ENCODE results near the gene TRRAP. TPM values are rescaled to one million over a fixed set of nuclear protein-coding genes. Genes with fewer than 3 reads are reported as not detected.
"Not testable (repeated sequence)": the region's sequence is repeated elsewhere in the genome, so short reads cannot be mapped to it uniquely, and the experiment has no call there.

TRRAP gene
- total RNA-seq, 1 donor: 25.4 TPM

DNA sequence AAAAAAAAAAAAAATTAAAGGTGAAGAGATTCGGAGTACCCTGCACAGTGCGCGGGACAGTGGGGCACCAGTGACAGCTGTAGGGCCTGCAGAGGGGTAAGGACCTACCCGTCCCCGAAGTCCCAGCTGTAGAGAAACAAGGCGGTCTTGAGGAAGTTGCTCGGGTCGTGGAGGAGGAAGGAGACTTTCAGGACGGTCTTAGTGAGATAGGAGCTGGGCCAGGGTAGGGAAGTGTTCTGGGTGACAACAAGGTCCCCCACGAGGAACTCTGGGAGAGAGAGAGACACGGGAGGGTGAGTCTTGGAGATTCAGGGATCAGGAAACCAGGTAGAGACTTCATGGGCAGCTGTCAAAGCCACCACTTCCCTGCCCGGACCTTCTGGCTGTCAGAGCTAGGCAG is 18.3 kb upstream of the TRRAP start:
- H3K27me3 ChIP-seq (ENCODE audit: insufficient read depth, low read length): no peaks in the 10 kb centered on the region
- H3K4me3 ChIP-seq (ENCODE audit: low read length): no peak overlapping the region
- H3K9me3 ChIP-seq (ENCODE audit: low read depth, low read length): no peaks in the 10 kb centered on the region
- no peaks in the 10 kb centered on the region for H3K4me1 ChIP-seq (ENCODE audit: insufficient read depth, low read length)

DNA sequence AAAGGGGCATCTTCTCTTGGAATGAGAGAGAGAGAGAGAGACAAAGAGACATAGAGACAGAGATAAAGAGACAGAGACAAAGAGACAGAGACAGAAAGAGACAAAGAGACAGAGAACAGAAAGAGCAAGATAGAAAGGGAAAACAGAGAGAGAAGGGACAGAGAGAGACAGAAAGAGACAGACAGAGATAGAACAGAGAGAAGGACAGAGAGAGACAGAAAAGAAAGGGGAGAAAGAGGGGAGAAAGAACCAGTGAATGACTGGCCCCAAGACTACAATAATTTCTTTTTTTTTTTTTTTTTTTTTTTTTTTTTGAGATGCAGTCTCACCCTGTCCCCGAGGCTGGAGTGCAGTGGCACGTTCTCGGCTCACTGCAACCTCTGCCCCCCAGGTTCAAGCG is 16.1 kb upstream of the TRRAP start:
- H3K27me3 ChIP-seq (ENCODE audit: insufficient read depth, low read length): no peaks in the 10 kb centered on the region
- H3K4me3 ChIP-seq (ENCODE audit: low read length): no peak overlapping the region
- no peaks in the 10 kb centered on the region for H3K9me3 ChIP-seq (ENCODE audit: low read depth, low read length)
- H3K4me1 ChIP-seq (ENCODE audit: insufficient read depth, low read length): no peaks in the 10 kb centered on the region

DNA sequence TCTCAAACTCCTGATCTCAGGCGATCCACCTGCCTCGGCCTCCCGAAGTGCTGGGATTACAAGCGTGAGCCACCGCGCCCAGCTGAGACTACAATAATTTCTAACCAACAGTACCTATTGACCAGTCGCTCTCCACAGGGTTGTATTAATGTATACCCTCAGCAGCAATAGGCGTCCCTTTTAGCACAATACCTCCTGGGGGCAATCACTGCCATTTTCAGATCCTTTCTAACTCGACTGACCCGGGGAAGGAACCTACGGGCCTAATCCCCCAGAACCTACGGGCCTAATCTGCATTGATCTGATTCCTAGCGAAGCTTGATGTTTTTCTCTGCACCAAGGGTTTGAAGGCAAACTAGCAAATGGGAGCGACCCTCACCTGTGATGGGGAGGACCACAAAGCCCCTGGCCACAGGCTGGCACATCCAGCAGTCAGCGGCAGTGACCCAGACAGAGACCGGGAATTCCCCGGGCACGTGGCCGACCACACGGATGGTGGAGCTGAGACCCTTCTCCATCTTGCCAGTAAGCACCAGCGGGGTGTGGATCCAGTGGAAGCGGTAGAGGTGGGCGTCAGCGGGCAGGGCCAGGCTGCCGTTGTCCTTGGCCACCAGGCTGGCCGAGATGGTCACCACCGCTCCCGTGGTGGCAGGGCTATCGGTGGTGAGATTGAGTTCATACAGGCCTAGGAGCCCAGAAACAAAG is 15.5 kb upstream of the TRRAP start:
- Histone ChIP-seq H3K27me3 (ENCODE audit: insufficient read depth, low read length) (no peaks in the 10 kb centered on the region), H3K4me1 (ENCODE audit: insufficient read depth, low read length) (no peaks in the 10 kb centered on the region), H3K9me3 (ENCODE audit: low read depth, low read length) (no peaks in the 10 kb centered on the region), H3K4me3 (ENCODE audit: low read length) (no peak overlapping the region)

DNA sequence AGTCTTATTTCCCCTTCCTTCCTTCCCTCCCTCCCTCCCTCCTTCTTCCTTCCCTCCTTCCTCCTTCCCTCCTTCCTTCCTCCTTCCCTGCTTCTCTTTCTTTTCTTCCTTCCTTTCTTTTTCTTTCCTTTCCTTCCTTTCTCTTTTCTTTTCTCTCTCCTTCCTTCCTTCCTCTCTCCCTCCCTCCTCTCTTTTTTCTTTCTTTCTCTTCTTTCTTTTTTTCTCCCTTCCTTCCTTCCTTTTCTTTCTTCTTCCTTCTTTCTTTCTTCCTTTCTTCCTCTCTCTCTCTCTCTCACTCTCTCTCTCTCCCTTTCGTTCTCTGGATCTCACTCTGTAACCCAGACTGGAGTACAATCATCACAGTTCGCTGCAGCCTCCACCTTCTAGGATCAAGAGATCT is 14.7 kb upstream of the TRRAP start:
- peaks cover 5% of the 10 kb centered on the region for H3K27me3 ChIP-seq (ENCODE audit: insufficient read depth, low read length)
- no peaks in the 10 kb centered on the region for H3K9me3 ChIP-seq (ENCODE audit: low read depth, low read length)
- no peaks in the 10 kb centered on the region for H3K4me1 ChIP-seq (ENCODE audit: insufficient read depth, low read length)
- no peak overlapping the region for H3K4me3 ChIP-seq (ENCODE audit: low read length)

DNA sequence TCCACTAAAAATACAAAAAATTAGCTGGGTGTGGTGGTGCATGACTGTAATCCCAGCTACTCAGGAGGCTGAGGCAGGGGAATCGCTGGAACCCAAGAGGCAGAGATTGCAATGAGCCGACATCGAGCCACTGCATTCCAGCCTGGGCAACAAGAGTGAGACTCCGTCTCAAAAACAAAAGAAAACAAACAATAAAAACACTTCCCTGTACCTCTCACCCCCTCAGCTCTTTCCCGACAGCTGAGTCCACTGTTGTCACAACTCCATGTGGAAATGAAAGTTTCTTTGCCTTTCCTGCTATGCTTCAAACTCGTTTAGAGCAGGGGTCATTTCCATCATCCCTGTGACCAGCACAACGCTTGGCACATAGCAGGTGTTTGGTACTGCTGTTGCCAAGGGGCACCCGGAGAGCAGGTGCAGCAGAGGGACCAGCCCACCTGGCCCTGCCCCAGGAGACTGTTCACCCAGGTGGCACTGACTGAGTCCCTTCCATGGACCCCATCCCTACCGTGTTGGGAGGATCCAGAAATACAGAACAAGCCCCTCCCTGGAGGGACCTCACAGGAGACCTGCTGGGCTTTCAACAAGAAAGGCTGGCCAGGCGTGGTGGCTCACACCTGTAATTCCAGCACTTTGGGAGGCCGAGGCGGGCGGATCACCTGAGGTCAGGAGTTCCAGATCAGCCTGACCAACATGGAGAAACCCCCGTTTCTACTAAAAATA is 13.4 kb upstream of the TRRAP start:
- Histone ChIP-seq H3K4me1 (ENCODE audit: insufficient read depth, low read length) (peaks cover 7% of the 10 kb centered on the region), H3K27me3 (ENCODE audit: insufficient read depth, low read length) (peaks cover 16% of the 10 kb centered on the region), H3K9me3 (ENCODE audit: low read depth, low read length) (no peaks in the 10 kb centered on the region), H3K4me3 (ENCODE audit: low read length) (no peak overlapping the region)

DNA sequence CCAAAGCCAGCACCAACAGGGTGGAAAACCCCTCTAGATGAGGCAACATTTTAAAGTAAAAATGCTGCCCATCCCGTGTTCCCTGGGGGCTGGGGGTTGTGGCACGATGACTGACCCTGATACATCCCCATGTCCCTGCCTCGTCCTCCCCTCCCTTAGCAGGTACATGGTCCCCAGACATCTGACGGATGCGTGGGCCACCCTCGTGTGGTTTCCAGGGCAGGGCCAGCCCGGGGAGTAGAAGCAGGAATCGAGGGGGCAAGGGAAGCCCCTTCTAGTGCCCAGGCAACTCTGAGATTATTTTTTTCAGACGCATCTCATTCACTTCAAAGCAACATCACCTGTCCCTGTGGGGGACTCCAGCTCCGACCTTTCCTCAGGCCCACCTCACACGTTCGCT is 12.0 kb upstream of the TRRAP start:
- peaks cover 16% of the 10 kb centered on the region for H3K27me3 ChIP-seq (ENCODE audit: insufficient read depth, low read length)
- H3K4me1 ChIP-seq (ENCODE audit: insufficient read depth, low read length): peaks cover 12% of the 10 kb centered on the region
- H3K4me3 ChIP-seq (ENCODE audit: low read length): no peak overlapping the region
- H3K9me3 ChIP-seq (ENCODE audit: low read depth, low read length): no peaks in the 10 kb centered on the region

DNA sequence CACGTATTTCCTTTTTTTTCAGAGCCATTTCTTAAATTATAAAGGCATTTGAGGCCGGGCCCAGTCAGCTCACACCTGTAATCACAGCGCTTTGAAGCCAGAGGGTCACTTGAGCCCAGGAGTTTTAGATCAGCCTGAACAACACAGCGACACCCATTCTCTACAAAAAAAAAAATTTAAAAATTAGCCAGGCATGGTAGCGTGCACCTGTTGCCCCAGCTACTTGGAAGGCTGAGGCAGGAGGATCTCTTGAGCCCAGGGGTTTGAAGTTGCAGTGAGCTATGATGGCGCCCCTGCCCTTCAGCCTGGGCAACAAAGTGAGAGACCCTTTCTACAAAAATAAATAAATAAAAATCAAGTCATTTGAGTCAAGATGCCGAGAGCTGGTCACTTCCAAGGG is 11.6 kb upstream of the TRRAP start:
- Histone ChIP-seq H3K27me3 (ENCODE audit: insufficient read depth, low read length) (peaks cover 16% of the 10 kb centered on the region), H3K4me1 (ENCODE audit: insufficient read depth, low read length) (peaks cover 12% of the 10 kb centered on the region), H3K9me3 (ENCODE audit: low read depth, low read length) (no peaks in the 10 kb centered on the region), H3K4me3 (ENCODE audit: low read length) (no peak overlapping the region)

DNA sequence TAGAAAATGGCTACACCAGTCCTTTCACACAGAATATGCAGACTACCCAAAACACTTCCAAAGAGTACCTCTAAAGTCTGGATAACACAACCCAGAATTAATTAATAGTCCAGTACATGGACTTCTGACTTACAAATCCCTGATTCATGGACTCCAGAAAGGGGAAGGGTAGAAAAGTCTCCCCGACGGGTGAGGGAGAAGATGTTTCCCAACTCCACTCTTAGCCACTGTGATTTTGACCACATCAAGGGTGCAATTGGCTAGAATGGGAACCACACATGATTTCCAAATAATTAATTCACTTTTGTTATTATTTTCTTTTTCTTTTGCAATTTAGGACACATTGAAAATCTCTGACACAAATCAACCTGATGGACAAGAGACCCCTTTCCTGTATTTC is 9.9 kb upstream of the TRRAP start:
- Histone ChIP-seq H3K4me3 (ENCODE audit: low read length) (no peak overlapping the region), H3K4me1 (ENCODE audit: insufficient read depth, low read length) (peaks cover 12% of the 10 kb centered on the region), H3K27me3 (ENCODE audit: insufficient read depth, low read length) (peaks cover 16% of the 10 kb centered on the region), H3K9me3 (ENCODE audit: low read depth, low read length) (no peaks in the 10 kb centered on the region)

DNA sequence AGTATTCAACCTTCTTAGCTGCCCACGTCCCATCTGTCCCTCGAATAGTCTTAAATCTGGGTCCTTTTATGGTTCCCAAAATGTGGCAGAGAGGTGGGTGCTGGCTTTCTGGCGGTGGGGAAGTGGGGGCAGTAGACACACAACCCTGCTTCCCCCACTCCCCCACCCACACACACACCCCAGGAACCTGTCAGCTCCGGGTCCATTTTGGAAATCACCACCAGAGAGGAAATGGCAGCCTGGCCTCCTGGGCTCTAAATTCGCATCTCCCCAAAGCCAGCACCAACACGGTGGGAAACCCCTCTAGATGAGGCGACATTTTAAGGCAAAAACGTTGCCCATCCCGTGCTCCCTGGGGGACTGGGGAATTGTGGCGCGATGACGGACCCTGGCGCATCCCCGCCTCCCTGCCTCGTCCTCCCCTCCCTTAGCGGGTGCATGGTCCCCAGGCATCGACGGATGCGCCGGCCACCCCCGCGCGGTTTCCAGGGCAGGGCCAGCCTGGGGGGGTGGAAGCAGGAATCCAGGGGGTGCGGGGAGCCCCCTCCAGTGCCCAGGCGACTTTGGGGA is 9.2 kb upstream of the TRRAP start:
- peaks cover 12% of the 10 kb centered on the region for H3K4me1 ChIP-seq (ENCODE audit: insufficient read depth, low read length)
- peaks cover 16% of the 10 kb centered on the region for H3K27me3 ChIP-seq (ENCODE audit: insufficient read depth, low read length)
- H3K4me3 ChIP-seq (ENCODE audit: low read length): no peak overlapping the region
- no peaks in the 10 kb centered on the region for H3K9me3 ChIP-seq (ENCODE audit: low read depth, low read length)

DNA sequence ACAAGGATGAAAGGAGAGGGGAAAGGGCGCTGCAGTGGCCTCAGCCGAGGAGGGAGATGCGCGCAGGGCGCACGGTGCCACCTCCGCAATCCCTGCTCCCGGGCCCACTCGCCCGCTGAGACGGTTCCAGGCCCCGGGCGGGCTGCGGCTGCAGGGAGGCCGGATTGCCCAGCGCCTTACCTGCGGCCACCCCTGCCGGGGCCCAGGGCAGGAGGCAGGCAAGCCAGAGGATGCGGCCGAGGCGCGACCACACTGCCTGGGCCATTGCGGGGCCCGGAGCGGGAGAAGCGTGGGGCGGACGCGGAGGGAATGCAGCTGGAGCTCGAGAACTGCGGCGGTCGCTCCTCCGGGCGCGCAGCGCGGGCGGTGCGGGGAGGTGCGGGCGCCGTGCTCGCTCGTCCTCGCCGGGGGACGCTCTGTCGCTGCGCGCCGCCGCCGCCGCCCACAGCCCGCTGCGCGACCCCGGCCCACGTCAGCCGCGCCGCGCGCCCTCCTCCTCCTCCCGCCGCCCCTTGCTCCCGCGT is 8.7 kb upstream of the TRRAP start, which contains the start of gene TMEM130:
Gene TMEM130, minus strand, starts transcription at position 418 of the 524 bp plus-strand sequence. Its CDS starts 153 bp downstream, at position 265.
- no peaks in the 10 kb centered on the region for H3K9me3 ChIP-seq (ENCODE audit: low read depth, low read length)
- no peak within 1 kb of the TSS for H3K4me3 ChIP-seq (ENCODE audit: low read length)
- peaks cover 12% of the 10 kb centered on the region for H3K4me1 ChIP-seq (ENCODE audit: insufficient read depth, low read length)
- H3K27me3 ChIP-seq (ENCODE audit: insufficient read depth, low read length): peaks cover 16% of the 10 kb centered on the region

DNA sequence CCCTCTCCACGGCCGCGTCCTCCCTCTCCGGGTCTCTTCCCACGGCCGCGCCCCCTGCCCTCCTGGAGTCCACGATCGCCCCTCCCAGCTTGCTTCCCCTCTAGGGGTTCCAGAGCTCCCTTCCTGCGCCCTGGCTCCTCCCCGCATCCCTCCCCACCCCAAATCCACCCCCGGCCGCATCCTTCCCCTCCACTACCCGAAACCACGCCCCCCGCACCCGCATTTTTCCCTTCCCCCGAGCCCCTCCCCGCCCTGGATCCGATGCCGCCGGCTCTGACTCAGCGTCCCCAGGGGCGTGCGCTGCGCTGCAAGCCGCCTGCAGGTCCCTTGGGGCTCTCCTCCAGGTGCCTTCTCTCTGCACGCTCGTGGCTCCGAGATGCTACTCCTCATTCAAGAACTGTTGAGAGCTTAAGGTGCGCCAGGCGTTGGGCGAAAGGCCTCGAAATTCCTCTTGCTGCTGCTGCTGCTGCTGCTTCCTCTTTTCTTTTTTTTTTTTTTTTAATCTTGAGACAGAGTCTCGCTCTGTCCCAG is 8.1 kb upstream of the TRRAP start:
- no peak overlapping the region for H3K4me3 ChIP-seq (ENCODE audit: low read length)
- peaks cover 12% of the 10 kb centered on the region for H3K4me1 ChIP-seq (ENCODE audit: insufficient read depth, low read length)
- H3K27me3 ChIP-seq (ENCODE audit: insufficient read depth, low read length): peaks cover 16% of the 10 kb centered on the region
- H3K9me3 ChIP-seq (ENCODE audit: low read depth, low read length): no peaks in the 10 kb centered on the region

DNA sequence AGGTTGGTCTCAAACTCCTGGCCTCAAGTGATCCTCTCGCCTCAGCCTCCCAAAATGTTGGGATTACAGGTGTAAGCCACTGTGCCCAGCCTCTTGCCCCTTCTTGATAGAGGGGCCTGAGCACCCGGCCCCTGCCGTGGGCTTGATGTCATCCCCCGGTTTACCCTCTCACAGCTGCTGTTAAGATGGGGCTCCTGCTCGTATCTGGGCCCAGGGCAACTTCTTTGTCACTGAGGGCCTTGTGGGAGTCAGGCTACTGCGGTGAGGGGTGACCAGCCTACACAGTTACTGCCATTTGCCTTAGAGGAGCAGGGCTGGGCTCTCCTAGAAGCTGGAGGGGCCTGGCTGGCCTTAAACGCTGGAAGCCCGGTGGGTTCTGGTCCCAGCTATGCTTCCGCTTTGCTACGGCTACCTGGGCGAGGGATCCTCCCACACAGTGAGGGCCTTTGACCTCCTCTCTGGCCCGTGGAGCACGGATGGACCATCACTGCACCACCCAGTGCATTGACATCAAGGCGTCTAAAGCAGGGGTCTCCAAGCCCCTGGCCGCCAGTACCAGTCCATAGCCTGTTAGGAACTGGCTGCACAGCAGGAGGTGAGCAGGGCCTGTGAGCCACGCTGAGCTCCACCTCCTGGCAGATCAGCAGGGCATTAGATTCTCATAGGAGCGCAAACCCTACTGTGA is 7.4 kb upstream of the TRRAP start:
- no peak overlapping the region for H3K4me3 ChIP-seq (ENCODE audit: low read length)
- peaks cover 16% of the 10 kb centered on the region for H3K27me3 ChIP-seq (ENCODE audit: insufficient read depth, low read length)
- H3K9me3 ChIP-seq (ENCODE audit: low read depth, low read length): no peaks in the 10 kb centered on the region
- H3K4me1 ChIP-seq (ENCODE audit: insufficient read depth, low read length): peaks cover 12% of the 10 kb centered on the region

DNA sequence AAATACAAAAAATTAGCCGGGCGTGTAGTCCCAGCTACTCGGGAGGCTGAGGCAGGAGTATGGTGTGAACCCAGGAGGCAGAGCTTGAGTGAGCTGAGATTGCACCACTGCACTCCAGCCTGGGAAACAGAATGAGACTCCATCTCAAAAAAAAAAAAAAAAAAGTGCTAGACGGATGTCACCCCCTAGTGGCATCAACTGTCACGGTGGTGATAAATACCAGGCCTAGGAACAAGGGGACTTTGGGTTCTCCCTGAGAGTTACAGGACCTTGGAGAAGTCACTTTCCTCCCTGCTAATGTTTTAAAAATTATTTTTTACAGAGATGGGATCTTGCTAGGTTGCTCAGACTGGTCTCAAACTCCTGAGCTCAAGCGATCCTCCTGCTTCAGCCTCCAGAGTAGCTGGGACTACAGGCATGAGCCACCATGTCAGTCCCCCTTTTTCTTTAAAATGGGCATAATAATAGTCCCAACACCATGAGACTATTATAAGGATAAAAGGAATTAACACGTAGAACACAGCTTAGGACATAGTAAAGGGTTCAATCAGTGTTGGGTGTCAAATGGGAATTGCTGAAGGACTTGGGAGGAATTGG is 5.9 kb upstream of the TRRAP start:
- Histone ChIP-seq H3K4me3 (ENCODE audit: low read length) (no peak overlapping the region), H3K9me3 (ENCODE audit: low read depth, low read length) (no peaks in the 10 kb centered on the region), H3K27me3 (ENCODE audit: insufficient read depth, low read length) (peaks cover 16% of the 10 kb centered on the region), H3K4me1 (ENCODE audit: insufficient read depth, low read length) (peaks cover 13% of the 10 kb centered on the region)

DNA sequence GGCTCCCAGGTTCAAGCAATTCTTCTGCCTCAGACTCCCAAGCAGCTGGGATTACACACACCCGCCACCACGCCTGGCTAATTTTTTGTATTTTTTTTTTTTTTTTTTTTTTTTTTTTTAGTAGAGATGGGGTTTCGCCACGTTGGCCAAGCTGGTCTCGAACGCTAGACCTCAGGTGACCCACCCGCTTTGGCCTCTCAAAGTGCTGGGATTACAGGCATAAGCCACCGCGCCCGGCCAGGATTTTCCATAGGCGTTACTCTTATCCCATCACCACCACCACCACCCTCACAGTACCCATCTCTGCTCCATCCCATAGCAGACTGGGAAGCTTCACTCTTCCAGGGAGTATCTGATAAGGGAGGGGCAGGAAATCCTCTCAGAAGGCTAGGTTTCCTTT is 4.7 kb upstream of the TRRAP start:
- H3K9me3 ChIP-seq (ENCODE audit: low read depth, low read length): not testable (repeated sequence)
- Histone ChIP-seq H3K27me3 (ENCODE audit: insufficient read depth, low read length) (peaks cover 11% of the 10 kb centered on the region), H3K4me1 (ENCODE audit: insufficient read depth, low read length) (peaks cover 19% of the 10 kb centered on the region)

More for the DNA sequence above, 4.7 kb upstream of the TRRAP start:
- H3K4me3 ChIP-seq (ENCODE audit: low read length): not testable (repeated sequence)
